IMR-90 (cell line): ENCODE results near the gene CAMTA1. TPM values are rescaled to one million over a fixed set of nuclear protein-coding genes. Genes with fewer than 3 reads are reported as not detected.

Experiments
- ATAC-seq: fragments of 200-7000 bp; cut with Tn5 transposase; 2 replicates; pipeline ENCODE4 v1.9.1; 2020; ENCODE audit warnings: low read depth, mild to moderate bottlenecking, moderate library complexity
- BruUV-seq: library from RNA; stranded (reverse); fragments of 400-500 nt; replicated peaks from 2 replicates; lab custom pipeline; 2021; lab: Mats Ljungman, UMichigan
- CTCF ChIA-PET: fragments of 300-600 bp; formaldehyde crosslinking; extraction: SDS; loops from one replicate; lab custom pipeline; 2021; ENCODE audit warnings: antibody characterized with exemption; lab: Yijun Ruan, JAX
- POLR2A ChIA-PET: fragments of 300-600 bp; sonication (Branson Sonifier 250); formaldehyde crosslinking; loops from one replicate; lab custom pipeline; 2022; ENCODE audit warnings: antibody characterized with exemption; ENCODE audit not compliant: unreplicated experiment; lab: Charles Lee
- DNase-seq: peaks from one replicate; pipeline ENCODE4 v3.0.0; 2013
- H2AFZ ChIP-seq: replicated peaks from 2 replicates; pipeline ENCODE3; 2013; ENCODE audit warnings: low read length, mild to moderate bottlenecking; ENCODE audit not compliant: poor library complexity
- H2AK5ac ChIP-seq: 2 replicates; pipeline ENCODE4 v1.6.1; 2013; ENCODE audit warnings: low read depth, low read length, inconsistent platforms
- H2AK9ac ChIP-seq: replicated peaks from 2 replicates; pipeline ENCODE3; 2013; ENCODE audit warnings: mild to moderate bottlenecking, low read depth, low read length, moderate library complexity; ENCODE audit not compliant: poor library complexity
- H2BK120ac ChIP-seq: 2 replicates; pipeline ENCODE4 v1.6.1; 2013; ENCODE audit warnings: low read depth, low read length, inconsistent platforms
- H2BK15ac ChIP-seq: 3 replicates; pipeline ENCODE4 v1.6.1; 2013; ENCODE audit warnings: low read depth, low read length, inconsistent platforms
- H2BK20ac ChIP-seq: 2 replicates; pipeline ENCODE4 v1.6.1; 2013; ENCODE audit warnings: low read depth, mild to moderate bottlenecking, inconsistent platforms, low read length, moderate library complexity
- H2BK5ac ChIP-seq: 2 replicates; pipeline ENCODE4 v1.6.1; 2013; ENCODE audit warnings: mild to moderate bottlenecking, low read depth, low read length, inconsistent platforms; ENCODE audit not compliant: poor library complexity, severe bottlenecking
- H3K14ac ChIP-seq: replicated peaks from 2 replicates; pipeline ENCODE4 v1.6.1; 2013; ENCODE audit warnings: low read depth, low read length, inconsistent platforms
- H3K18ac ChIP-seq: 2 replicates; pipeline ENCODE4 v1.6.1; 2013; ENCODE audit warnings: low read depth, low read length, control low read depth
- H3K23ac ChIP-seq: 2 replicates; pipeline ENCODE4 v1.6.1; 2013; ENCODE audit warnings: low read depth, low read length, inconsistent platforms
- H3K27ac ChIP-seq: 2 replicates; pipeline ENCODE4 v1.5.1; 2013; ENCODE audit warnings: mild to moderate bottlenecking, control low read depth, low read length; ENCODE audit not compliant: insufficient read depth
- H3K27me3 ChIP-seq: 2 replicates; pipeline ENCODE4 v1.6.1; 2013; ENCODE audit warnings: low read length; ENCODE audit not compliant: control insufficient read depth, insufficient read depth
- H3K36me3 ChIP-seq: 2 replicates; pipeline ENCODE4 v1.6.1; 2013; ENCODE audit warnings: low read length, mixed read lengths; ENCODE audit not compliant: control insufficient read depth, insufficient read depth
- H3K4ac ChIP-seq: 2 replicates; pipeline ENCODE4 v1.6.1; 2013; ENCODE audit warnings: low read depth, low read length, inconsistent platforms
- H3K4me1 ChIP-seq: 2 replicates; pipeline ENCODE4 v1.6.1; 2013; ENCODE audit warnings: low read length, mixed read lengths; ENCODE audit not compliant: control insufficient read depth, insufficient read depth
- H3K4me2 ChIP-seq: 2 replicates; pipeline ENCODE4 v1.6.1; 2013; ENCODE audit warnings: low read depth, mild to moderate bottlenecking, control low read depth, low read length, moderate library complexity
- H3K4me3 ChIP-seq: 2 replicates; pipeline ENCODE4 v1.5.1; 2013; ENCODE audit warnings: low read depth, mild to moderate bottlenecking, control low read depth, low read length, moderate library complexity; ENCODE audit not compliant: insufficient read depth
- H3K56ac ChIP-seq: 2 replicates; pipeline ENCODE4 v1.6.1; 2013; ENCODE audit warnings: low read length, inconsistent platforms; ENCODE audit not compliant: insufficient read depth; ENCODE audit errors: extremely low read depth
- H3K79me1 ChIP-seq, 2 experiments: 2 replicates each; pipeline ENCODE4 v1.6.1; 2013; ENCODE audit warnings: low read length in 2 of 2, inconsistent platforms in 1 of 2, low read depth in 1 of 2
- H3K9ac ChIP-seq: 2 replicates; pipeline ENCODE4 v1.6.1; 2013; ENCODE audit warnings: low read depth, low read length, control low read depth
- H3K9me1 ChIP-seq: 2 replicates; pipeline ENCODE4 v1.6.1; 2013; ENCODE audit warnings: low read length, inconsistent platforms; ENCODE audit not compliant: insufficient read depth
- H3K9me3 ChIP-seq: 2 replicates; pipeline ENCODE4 v1.6.1; 2013; ENCODE audit warnings: low read length; ENCODE audit not compliant: control insufficient read depth, insufficient read depth
- H4K20me1 ChIP-seq: 2 replicates; pipeline ENCODE4 v1.6.1; 2013; ENCODE audit warnings: low read length, inconsistent platforms; ENCODE audit not compliant: insufficient read depth
- H4K5ac ChIP-seq: 2 replicates; pipeline ENCODE4 v1.6.1; 2013; ENCODE audit warnings: mild to moderate bottlenecking, low read depth, low read length, control low read depth
- H4K8ac ChIP-seq, 2 experiments: 2 replicates each; pipeline ENCODE4 v1.6.1; 2013; ENCODE audit warnings: low read depth in 2 of 2, low read length in 2 of 2, control low read depth in 1 of 2, inconsistent platforms in 1 of 2
- H4K91ac ChIP-seq: 2 replicates; pipeline ENCODE4 v1.6.1; 2013; ENCODE audit warnings: low read depth, low read length, inconsistent platforms; ENCODE audit not compliant: insufficient read depth
- BHLHE40 ChIP-seq: fragments of 150-350 bp; IDR thresholded peaks from 2 replicates; pipeline ENCODE4 v1.6.1; 2016; ENCODE audit warnings: mild to moderate bottlenecking, low read depth, low read length
- MAZ ChIP-seq: IDR thresholded peaks from 2 replicates; pipeline ENCODE4 v1.6.1; 2012; ENCODE audit warnings: low read depth, mild to moderate bottlenecking, low read length, improper control_type of control experiment, moderate library complexity, borderline replicate concordance
- NFE2L2 ChIP-seq: fragments of 150-350 bp; IDR thresholded peaks from 2 replicates; pipeline ENCODE4 v1.6.1; 2016; ENCODE audit warnings: low read depth, mild to moderate bottlenecking, low read length
- WGBS, 2 experiments: methylation state at CpG; one replicate each; pipeline versions ENCODE4 v1.1.5 to v1.1.7; 2013; ENCODE audit warnings: missing lambda C conversion rate in 2 of 2; ENCODE audit not compliant: insufficient read length in 1 of 2; ENCODE audit errors: extremely low coverage in 2 of 2; 5-methylcytosine and 5-hydroxymethylcytosine counted together
- dilution Hi-C: fragments of 300-500 bp; cut with HindIII; formaldehyde crosslinking; loops from one replicate; pipeline ENCODE4 v1.14.3; 2018; ENCODE audit warnings: low sequenced_read_pairs; ENCODE audit not compliant: unreplicated experiment
- in situ Hi-C: fragments of 300-500 bp; cut with MboI; formaldehyde crosslinking; loops from 3 replicates; pipeline ENCODE4 v1.14.3; 2019; ENCODE audit warnings: low sequenced_read_pairs, inconsistent platforms, mixed read lengths
- intact Hi-C: fragments of 100-400 bp; cut with micrococcal nuclease; formaldehyde crosslinking; loops from 2 replicates; pipeline ENCODE4 v1.10.0; 2022
- polyA plus RNA-seq, 3 experiments: library from polyadenylated mRNA; depleted of rRNA; stranded (reverse); fragments of >200 nt; gene quantifications; 2 replicates each; pipeline ENCODE4 v1.2.3, GENCODE V29; 2012; ENCODE audit warnings: low replicate concordance in 1 of 3
- total RNA-seq: library from RNA; depleted of rRNA; stranded (reverse); fragments of >200 nt; gene quantifications from 2 replicates; pipeline ENCODE4 v1.2.3, GENCODE V29; 2012
- TF ChIP-seq, protein P1 (sequence below): fragments of 150-350 bp; IDR thresholded peaks from 2 replicates; pipeline ENCODE4 v1.6.1; 2017; ENCODE audit warnings: mild to moderate bottlenecking, antibody characterized with exemption, low read length, low read depth

The CAMTA1 gene
- total and polyA plus RNA-seq, 2 of the 4 experiments (the other 2 are of a cell fraction), result 35.5 to 74.3 TPM

GRCh38 chr1:7705048-7705907 is 920.0 kb downstream of the CAMTA1 start:
- ATAC-seq, result no peak

More at GRCh38 chr1:7705048-7705907, 920.0 kb downstream of the CAMTA1 start:
- WGBS, 2 experiments, result 10% methylated on average over 77 of the region's 106 CpGs; no CpG with 5 or more reads in 1 of the 2 experiments
- no peak overlapping the region for H4K91ac ChIP-seq
- H3K27me3 ChIP-seq, result peaks cover 60% of the 10 kb centered on the region
- no peak overlapping the region for H3K23ac ChIP-seq
- no peak overlapping the region for H2BK5ac ChIP-seq
- H3K4me2 ChIP-seq, result peak overlapping the region; percentile 67; the same call in 1 of the 2 replicates
- no peak overlapping the region for H2BK20ac ChIP-seq
- no TSS peak for BruUV-seq
- no peak overlapping the region for H3K18ac ChIP-seq
- peak overlapping the region; percentile 11; the same call in 1 of the 2 replicates for H3K4me3 ChIP-seq
- H2AK5ac ChIP-seq, result no peak overlapping the region
- no peaks in the 10 kb centered on the region for H3K79me1 ChIP-seq
- no peaks in the 10 kb centered on the region for H3K36me3 ChIP-seq
- ChIA-PET POLR2A (no interaction called here), CTCF (no interaction called here)
- H4K5ac ChIP-seq, result no peak overlapping the region
- TF ChIP-seq, protein P1, sequence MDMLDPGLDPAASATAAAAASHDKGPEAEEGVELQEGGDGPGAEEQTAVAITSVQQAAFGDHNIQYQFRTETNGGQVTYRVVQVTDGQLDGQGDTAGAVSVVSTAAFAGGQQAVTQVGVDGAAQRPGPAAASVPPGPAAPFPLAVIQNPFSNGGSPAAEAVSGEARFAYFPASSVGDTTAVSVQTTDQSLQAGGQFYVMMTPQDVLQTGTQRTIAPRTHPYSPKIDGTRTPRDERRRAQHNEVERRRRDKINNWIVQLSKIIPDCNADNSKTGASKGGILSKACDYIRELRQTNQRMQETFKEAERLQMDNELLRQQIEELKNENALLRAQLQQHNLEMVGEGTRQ, result no peak
- TF ChIP-seq MAZ (no peak), NFE2L2 (no peak), BHLHE40 (no peak)
- dilution Hi-C loops (no loop called here), in situ Hi-C loops (no loop called here), intact Hi-C loops (no loop called here)
- no peak overlapping the region for H4K8ac ChIP-seq
- H3K4me1 ChIP-seq, result peaks cover 3% of the 10 kb centered on the region; the same call in 1 of the 2 replicates
- no peak overlapping the region for H3K27ac ChIP-seq
- H2AFZ ChIP-seq, result peak overlapping the region; percentile 64
- H3K9me3 ChIP-seq, result no peaks in the 10 kb centered on the region; the same call in 1 of the 2 replicates
- H3K9me1 ChIP-seq, result no peaks in the 10 kb centered on the region
- H3K14ac ChIP-seq, result no peak overlapping the region
- H2AK9ac ChIP-seq, result no peak overlapping the region
- no peak overlapping the region for H3K56ac ChIP-seq
- H2BK120ac ChIP-seq, result no peak overlapping the region
- H2BK15ac ChIP-seq, result no peak overlapping the region
- DNase-seq, result no peak
- H3K9ac ChIP-seq, result no peak overlapping the region
- no peaks in the 10 kb centered on the region for H4K20me1 ChIP-seq
- no peak overlapping the region for H3K4ac ChIP-seq
